ENCODE results near the gene SHROOM1.

Gene SHROOM1

GRCh38 chr5:132824426-132824825 lies 6.0 kb downstream of the SHROOM1 start:
- no peak for DNase-seq (ENCODE audit: low spot score)

GRCh38 chr5:132823481-132824050 lies 6.9 kb downstream of the SHROOM1 start:
- no peak for DNase-seq (ENCODE audit: low spot score)

- no peak for DNase-seq (ENCODE audit: low spot score)
These were observed 7.6 kb downstream of the SHROOM1 start for GRCh38 chr5:132822650-132823480.

- no peak for DNase-seq (ENCODE audit: low spot score)
These were observed 8.7 kb downstream of the SHROOM1 start for GRCh38 chr5:132821791-132822190.

- no peak for DNase-seq (ENCODE audit: low spot score)
These were observed 9.1 kb downstream of the SHROOM1 start for GRCh38 chr5:132821350-132821749.

- DNase-seq (ENCODE audit: low spot score), result peak; percentile 86
These were observed 10.2 kb downstream of the SHROOM1 start for GRCh38 chr5:132820162-132820754.

- DNase-seq (ENCODE audit: low spot score), result no peak
These were observed 11.0 kb downstream of the SHROOM1 start for GRCh38 chr5:132819468-132819867.

- DNase-seq (ENCODE audit: low spot score), result no peak
These were observed 13.4 kb downstream of the SHROOM1 start for GRCh38 chr5:132817011-132817410.

- DNase-seq (ENCODE audit: low spot score), result no peak
These were observed 13.9 kb downstream of the SHROOM1 start for GRCh38 chr5:132816554-132816953.

GRCh38 chr5:132816083-132816482 lies 14.4 kb downstream of the SHROOM1 start:
- no peak for DNase-seq (ENCODE audit: low spot score)

GRCh38 chr5:132815454-132815853 lies 15.0 kb downstream of the SHROOM1 start:
- DNase-seq (ENCODE audit: low spot score), result no peak

GRCh38 chr5:132814503-132815294 lies 15.7 kb downstream of the SHROOM1 start:
- DNase-seq (ENCODE audit: low spot score), result no peak

- DNase-seq (ENCODE audit: low spot score), result no peak
These were observed 16.6 kb downstream of the SHROOM1 start for GRCh38 chr5:132813599-132814502.

GRCh38 chr5:132812781-132813598 lies 17.5 kb downstream of the SHROOM1 start, which contains the start of gene SOWAHA:
TSS of gene SOWAHA (plus strand) at chr5:132813302. CDS start at chr5:132813622, 320 bp downstream.
- no peak for DNase-seq (ENCODE audit: low spot score)

GRCh38 chr5:132812123-132812765 lies 18.2 kb downstream of the SHROOM1 start:
- DNase-seq (ENCODE audit: low spot score), result no peak

GRCh38 chr5:132810605-132811004 lies 19.8 kb downstream of the SHROOM1 start:
- no peak for DNase-seq (ENCODE audit: low spot score)

- DNase-seq (ENCODE audit: low spot score), result no peak
These were observed 21.6 kb downstream of the SHROOM1 start for GRCh38 chr5:132808866-132809265.

GRCh38 chr5:132808448-132808847 lies 22.0 kb downstream of the SHROOM1 start:
- DNase-seq (ENCODE audit: low spot score), result no peak

GRCh38 chr5:132807163-132807838 lies 23.1 kb downstream of the SHROOM1 start:
- no peak for DNase-seq (ENCODE audit: low spot score)
